ENCODE measurements around the gene NCKAP5L. TPM values are rescaled to one million over a fixed set of nuclear protein-coding genes. Genes with fewer than 3 reads are reported as not detected.

NCKAP5L gene
- total and polyA plus RNA-seq, 9 donors = 22.7 to 50.7 (median 41.2) TPM

DNA sequence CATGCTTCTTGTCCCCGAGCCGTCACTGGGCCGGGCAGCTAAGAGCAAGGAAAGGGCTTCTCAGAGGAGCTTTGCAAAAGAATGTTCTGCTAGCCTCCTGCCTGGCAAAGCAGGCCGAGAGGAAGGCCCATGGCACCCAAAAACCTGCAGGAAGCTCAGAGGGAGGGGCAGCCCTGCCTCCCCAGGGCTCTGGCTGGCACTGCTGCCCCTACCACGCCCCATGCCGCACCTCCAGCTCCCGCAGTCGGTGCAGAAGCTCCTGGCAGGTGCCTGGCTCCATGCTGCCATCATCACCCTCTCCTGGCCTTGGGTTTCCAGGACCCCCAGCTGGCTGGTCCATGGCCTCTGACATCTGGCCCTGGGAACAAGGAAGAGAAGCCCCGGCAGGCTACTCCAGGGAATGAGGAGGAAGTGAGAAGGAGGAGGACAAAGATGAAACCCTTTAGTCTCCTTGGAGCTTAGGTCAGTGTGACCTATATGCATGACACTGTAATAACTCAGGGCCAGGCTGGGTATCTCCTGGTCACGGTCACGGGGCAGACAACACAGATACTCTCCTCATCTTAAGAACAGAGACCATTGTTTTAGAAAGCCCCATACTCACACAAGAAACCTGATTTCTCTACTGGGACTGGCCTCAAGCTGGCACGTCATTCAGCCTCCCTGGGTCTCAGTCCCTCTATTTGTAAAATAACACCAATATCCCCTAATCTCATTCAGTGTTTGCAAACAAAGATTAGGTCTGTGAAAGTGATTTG lies 24.3 kb downstream of the NCKAP5L start:
- H3K27ac ChIP-seq (ENCODE audit: low read length) = no peak overlapping the region
- H3K36me3 ChIP-seq (ENCODE audit: control insufficient read depth, insufficient read depth, low read length) = peaks cover 72% of the 10 kb centered on the region
- no peak overlapping the region for H3K4me3 ChIP-seq (ENCODE audit: low read length)
- DNase-seq = no peak
- WGBS (ENCODE audit: insufficient coverage) = 93% methylated on average over 10 of the region's 12 CpGs
- no peaks in the 10 kb centered on the region for H3K9me3 ChIP-seq (replicated peaks; ENCODE audit: control insufficient read depth, low read depth, low read length)
- H3K27me3 ChIP-seq (ENCODE audit: control insufficient read depth, insufficient read depth, low read length) = no peaks in the 10 kb centered on the region
- peaks cover 48% of the 10 kb centered on the region for H3K4me1 ChIP-seq (ENCODE audit: control insufficient read depth, insufficient read depth, low read length)

- H3K4me1 ChIP-seq (ENCODE audit: control insufficient read depth, insufficient read depth, low read length) = peaks cover 43% of the 10 kb centered on the region
- peaks cover 92% of the 10 kb centered on the region for H3K36me3 ChIP-seq (ENCODE audit: control insufficient read depth, insufficient read depth, low read length)
- 78% methylated on average over 12 of the region's 17 CpGs for WGBS (ENCODE audit: insufficient coverage)
- H3K27me3 ChIP-seq (ENCODE audit: control insufficient read depth, insufficient read depth, low read length) = no peaks in the 10 kb centered on the region
- H3K4me3 ChIP-seq (ENCODE audit: low read length) = no peak overlapping the region
- peak overlapping the region; percentile 21 for H3K27ac ChIP-seq (ENCODE audit: low read length)
- DNase-seq = no peak
- no peaks in the 10 kb centered on the region for H3K9me3 ChIP-seq (replicated peaks; ENCODE audit: control insufficient read depth, low read depth, low read length)
Observed at GRCh38 chr12:49801141-49802063, 26.8 kb downstream of the NCKAP5L start.

DNA sequence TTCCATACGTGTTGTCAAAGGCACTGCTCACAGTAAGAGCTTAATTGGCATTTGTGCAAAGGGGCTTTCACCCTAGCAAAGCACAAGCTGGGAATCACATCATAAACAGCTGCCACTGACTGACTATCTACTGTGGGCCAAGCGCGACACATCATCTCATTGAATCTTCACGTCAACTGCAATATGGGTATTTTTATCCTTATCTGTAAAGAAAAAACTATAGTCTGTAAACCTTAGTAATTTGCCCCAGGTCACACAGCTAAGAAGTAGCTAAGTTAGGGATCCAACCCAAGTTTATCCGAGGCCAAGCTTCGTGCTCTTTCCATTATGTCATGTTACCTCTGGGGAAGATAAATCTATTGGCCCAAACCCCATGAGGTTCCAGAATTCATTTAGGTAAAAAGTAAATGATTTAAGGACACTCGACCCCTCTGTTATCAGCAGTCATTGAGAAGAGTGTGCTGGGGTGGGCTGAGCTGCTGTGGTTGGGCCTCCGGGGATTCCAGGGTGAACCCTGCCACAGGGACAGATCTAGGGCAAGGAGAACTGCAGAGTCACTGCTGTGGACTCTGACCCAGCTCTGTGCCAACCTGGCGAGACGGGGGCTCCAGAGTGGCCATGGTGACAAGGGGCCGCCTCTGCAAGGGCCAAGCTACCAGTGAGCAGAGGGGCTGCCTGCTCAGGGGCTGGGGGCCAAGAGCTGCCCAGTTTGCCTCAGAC lies 27.6 kb downstream of the NCKAP5L start:
- WGBS (ENCODE audit: insufficient coverage) = 73% methylated on average over 6 of the region's 11 CpGs
- H3K36me3 ChIP-seq (ENCODE audit: control insufficient read depth, insufficient read depth, low read length) = peaks cover 94% of the 10 kb centered on the region
- H3K27ac ChIP-seq (ENCODE audit: low read length) = peak overlapping the region; percentile 21

DNA sequence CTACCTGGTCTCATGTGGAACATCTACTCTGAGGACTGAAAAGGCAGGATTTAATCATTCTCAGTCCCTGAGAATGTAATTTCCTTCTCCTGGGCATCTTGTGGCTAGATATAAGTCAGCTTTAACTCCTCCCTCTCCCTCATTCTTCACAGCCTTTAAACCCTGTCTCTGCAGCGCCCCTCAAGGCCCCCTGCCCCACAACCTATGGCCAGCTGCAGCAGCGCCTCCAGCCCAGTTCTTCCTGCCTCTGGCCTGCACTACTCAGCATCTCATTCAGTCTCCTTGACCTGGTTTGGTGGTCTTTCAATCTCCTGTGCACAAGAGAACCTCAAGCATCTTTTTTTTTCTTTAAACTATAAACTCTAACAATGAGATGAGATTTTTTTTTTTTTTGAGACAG lies 29.3 kb downstream of the NCKAP5L start:
- Histone ChIP-seq H3K27me3 (ENCODE audit: control insufficient read depth, insufficient read depth, low read length) (no peaks in the 10 kb centered on the region), H3K27ac (ENCODE audit: low read length) (no peak overlapping the region), H3K36me3 (ENCODE audit: control insufficient read depth, insufficient read depth, low read length) (peaks cover 94% of the 10 kb centered on the region), H3K4me1 (ENCODE audit: control insufficient read depth, insufficient read depth, low read length) (peaks cover 39% of the 10 kb centered on the region), H3K9me3 (replicated peaks; ENCODE audit: control insufficient read depth, low read depth, low read length) (no peaks in the 10 kb centered on the region), H3K4me3 (ENCODE audit: low read length) (no peak overlapping the region)
- 30% methylated on average over 2 of the region's 2 CpGs for WGBS (ENCODE audit: insufficient coverage)
- DNase-seq = no peak

More for the DNA sequence above, 27.6 kb downstream of the NCKAP5L start:
- no peak overlapping the region for H3K4me3 ChIP-seq (ENCODE audit: low read length)
- H3K4me1 ChIP-seq (ENCODE audit: control insufficient read depth, insufficient read depth, low read length) = peaks cover 39% of the 10 kb centered on the region
- H3K9me3 ChIP-seq (replicated peaks; ENCODE audit: control insufficient read depth, low read depth, low read length) = no peaks in the 10 kb centered on the region
- DNase-seq = no peak
- H3K27me3 ChIP-seq (ENCODE audit: control insufficient read depth, insufficient read depth, low read length) = no peaks in the 10 kb centered on the region

- 63% methylated on average over 2 of the region's 7 CpGs for WGBS (ENCODE audit: insufficient coverage)
- H3K9me3 ChIP-seq (replicated peaks; ENCODE audit: control insufficient read depth, low read depth, low read length) = no peaks in the 10 kb centered on the region
- no peaks in the 10 kb centered on the region for H3K27me3 ChIP-seq (ENCODE audit: control insufficient read depth, insufficient read depth, low read length)
- H3K4me1 ChIP-seq (ENCODE audit: control insufficient read depth, insufficient read depth, low read length) = peaks cover 39% of the 10 kb centered on the region
- no peak overlapping the region for H3K4me3 ChIP-seq (ENCODE audit: low read length)
- no peak for DNase-seq
- H3K36me3 ChIP-seq (ENCODE audit: control insufficient read depth, insufficient read depth, low read length) = peaks cover 94% of the 10 kb centered on the region
- no peak overlapping the region for H3K27ac ChIP-seq (ENCODE audit: low read length)
Observed at GRCh38 chr12:49798248-49798647, 30.0 kb downstream of the NCKAP5L start.

DNA sequence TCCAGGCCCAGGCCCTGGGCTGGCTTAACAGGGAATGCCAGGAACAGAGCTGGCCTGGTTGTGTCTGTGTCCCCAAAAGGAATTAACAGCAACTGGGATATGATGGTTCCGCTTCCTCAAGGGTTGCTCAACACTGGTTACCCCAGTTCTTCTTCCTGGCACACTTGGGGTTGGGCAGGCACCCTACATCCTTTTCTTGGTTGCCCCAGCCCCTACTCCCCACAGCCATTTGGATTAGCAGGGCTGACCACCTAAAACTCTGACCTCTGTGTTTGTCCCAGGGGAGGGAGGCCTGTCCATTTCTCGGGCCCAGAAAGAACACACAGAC lies 30.8 kb downstream of the NCKAP5L start:
- peak overlapping the region; percentile 49 for H3K27ac ChIP-seq (ENCODE audit: low read length)
- no peaks in the 10 kb centered on the region for H3K27me3 ChIP-seq (ENCODE audit: control insufficient read depth, insufficient read depth, low read length)
- WGBS (ENCODE audit: insufficient coverage) = 56% methylated on average over 1 of the region's 2 CpGs
- H3K4me3 ChIP-seq (ENCODE audit: low read length) = no peak overlapping the region
- DNase-seq = no peak
- peaks cover 92% of the 10 kb centered on the region for H3K36me3 ChIP-seq (ENCODE audit: control insufficient read depth, insufficient read depth, low read length)
- peaks cover 39% of the 10 kb centered on the region for H3K4me1 ChIP-seq (ENCODE audit: control insufficient read depth, insufficient read depth, low read length)
- no peaks in the 10 kb centered on the region for H3K9me3 ChIP-seq (replicated peaks; ENCODE audit: control insufficient read depth, low read depth, low read length)

DNA sequence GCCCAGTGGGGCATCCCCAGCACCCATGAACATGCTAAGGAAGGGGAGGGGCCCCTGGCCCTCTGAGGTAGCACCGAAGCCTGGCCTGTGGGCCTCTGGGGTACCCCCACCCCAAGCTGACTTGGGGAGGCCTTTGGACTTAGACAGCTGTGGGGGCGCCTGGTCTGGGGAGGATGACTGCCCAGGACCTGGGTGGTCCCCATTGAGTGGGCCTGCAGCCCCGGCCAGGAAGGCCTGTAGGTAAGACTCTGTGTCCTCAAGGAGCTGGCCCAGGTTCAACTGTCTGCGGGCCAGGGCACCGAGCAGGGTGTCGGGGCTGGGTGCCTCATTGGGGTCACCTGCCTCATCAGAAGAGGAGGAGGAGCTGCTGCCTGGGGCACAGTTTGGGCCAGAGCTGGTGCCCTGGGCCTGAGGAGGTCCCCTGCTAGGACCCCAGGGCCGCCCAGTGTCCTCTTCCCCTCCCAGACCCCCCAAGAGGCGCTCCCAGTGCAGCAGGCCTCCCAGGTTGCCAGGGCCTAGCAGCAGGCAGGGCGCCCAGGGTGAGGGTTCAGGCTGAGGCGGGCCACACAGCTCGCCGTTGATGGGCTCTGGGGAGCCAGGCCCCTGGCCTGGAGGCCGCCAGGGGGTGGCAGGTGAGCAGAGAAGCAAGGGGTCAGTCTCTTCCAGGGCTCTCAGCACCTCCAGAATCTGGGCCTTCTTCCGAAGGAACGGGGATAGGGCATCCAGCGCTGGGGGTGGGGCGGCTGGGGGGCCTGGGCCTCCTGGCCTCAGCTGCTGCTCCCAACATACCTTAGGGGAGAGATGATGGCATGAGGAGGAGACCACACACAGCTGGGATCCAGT lies 31.4 kb downstream of the NCKAP5L start:
- Histone ChIP-seq H3K4me1 (ENCODE audit: control insufficient read depth, insufficient read depth, low read length) (peaks cover 38% of the 10 kb centered on the region), H3K4me3 (ENCODE audit: low read length) (no peak overlapping the region), H3K9me3 (replicated peaks; ENCODE audit: control insufficient read depth, low read depth, low read length) (no peaks in the 10 kb centered on the region), H3K27me3 (ENCODE audit: control insufficient read depth, insufficient read depth, low read length) (no peaks in the 10 kb centered on the region), H3K36me3 (ENCODE audit: control insufficient read depth, insufficient read depth, low read length) (peaks cover 94% of the 10 kb centered on the region), H3K27ac (ENCODE audit: low read length) (peak overlapping the region; percentile 13)
- WGBS (ENCODE audit: insufficient coverage) = 72% methylated on average over 14 of the region's 17 CpGs
- no peak for DNase-seq

GRCh38 chr12:49796155-49796554 lies 32.1 kb downstream of the NCKAP5L start:
- WGBS (ENCODE audit: insufficient coverage) = 85% methylated on average over 8 of the region's 12 CpGs
- Histone ChIP-seq H3K36me3 (ENCODE audit: control insufficient read depth, insufficient read depth, low read length) (peaks cover 94% of the 10 kb centered on the region), H3K4me1 (ENCODE audit: control insufficient read depth, insufficient read depth, low read length) (peaks cover 31% of the 10 kb centered on the region)

GRCh38 chr12:49795654-49796105 lies 32.5 kb downstream of the NCKAP5L start:
- peaks cover 91% of the 10 kb centered on the region for H3K36me3 ChIP-seq (ENCODE audit: control insufficient read depth, insufficient read depth, low read length)
- H3K27me3 ChIP-seq (ENCODE audit: control insufficient read depth, insufficient read depth, low read length) = no peaks in the 10 kb centered on the region
- H3K4me1 ChIP-seq (ENCODE audit: control insufficient read depth, insufficient read depth, low read length) = peaks cover 26% of the 10 kb centered on the region
- H3K4me3 ChIP-seq (ENCODE audit: low read length) = no peak overlapping the region
- H3K27ac ChIP-seq (ENCODE audit: low read length) = no peak overlapping the region
- no peaks in the 10 kb centered on the region for H3K9me3 ChIP-seq (replicated peaks; ENCODE audit: control insufficient read depth, low read depth, low read length)
- DNase-seq = no peak
- WGBS (ENCODE audit: insufficient coverage) = 92% methylated on average over 11 of the region's 12 CpGs

More at GRCh38 chr12:49796155-49796554, 32.1 kb downstream of the NCKAP5L start:
- Histone ChIP-seq H3K4me3 (ENCODE audit: low read length) (no peak overlapping the region), H3K27me3 (ENCODE audit: control insufficient read depth, insufficient read depth, low read length) (no peaks in the 10 kb centered on the region), H3K27ac (ENCODE audit: low read length) (no peak overlapping the region), H3K9me3 (replicated peaks; ENCODE audit: control insufficient read depth, low read depth, low read length) (no peaks in the 10 kb centered on the region)
- DNase-seq = no peak

All from muscle of leg (tissue), 11 donors.